ENCODE results near the gene VCL. TPM values are rescaled to one million over a fixed set of nuclear protein-coding genes. Genes with fewer than 3 reads are reported as not detected.

Gene VCL
- total RNA-seq, 4 donors from 2014 or later: 99.2 to 120 (median 106) TPM

- 21 to 31% methylated on average over 2 of the region's 2 CpGs for WGBS, 2 donors
- Histone ChIP-seq H3K9me3 (peaks cover 0 to 6% (median 0%) of the 10 kb centered on the region in 4 donors), H3K4me3 (no peak overlapping the region), H3K36me3 (peaks cover 0 to 25% (median 0%) of the 10 kb centered on the region in 3 donors), H3K4me1 (peaks cover 0 to 56% (median 12%) of the 10 kb centered on the region in 4 donors), H3K27me3 (no peaks in the 10 kb centered on the region), H3K27ac (peak overlapping the region in 2 of 4 donors; percentile 46 to 51)
- no peak for DNase-seq (ENCODE audit: low spot score in 2 of 2)
- TF ChIP-seq EP300 (IDR thresholded peaks at IDR 0.05): peak in 1 of 2 donors; percentile 41
- TF ChIP-seq POLR2A (IDR thresholded peaks at IDR 0.05): no peak
These were observed 49.4 kb downstream of the VCL start for GRCh38 chr10:74047304-74047703.

GRCh38 chr10:74047871-74048270 lies 50.0 kb downstream of the VCL start:
- 75 to 79% methylated on average over 3 of the region's 3 CpGs for WGBS, 2 donors
- no peak for DNase-seq (ENCODE audit: low spot score in 2 of 2)
- peaks cover 0 to 6% (median 0%) of the 10 kb centered on the region in 4 donors for H3K9me3 ChIP-seq
- TF ChIP-seq CTCF (IDR thresholded peaks at IDR 0.05): no peak
- no peak for TF ChIP-seq EP300 (IDR thresholded peaks at IDR 0.05)
- TF ChIP-seq POLR2A (IDR thresholded peaks at IDR 0.05): no peak
- H3K36me3 ChIP-seq: peaks cover 0 to 25% (median 0%) of the 10 kb centered on the region in 3 donors
- H3K4me3 ChIP-seq: no peak overlapping the region
- no peaks in the 10 kb centered on the region for H3K27me3 ChIP-seq
- H3K4me1 ChIP-seq: peaks cover 0 to 53% (median 12%) of the 10 kb centered on the region in 4 donors
- peak overlapping the region in 2 of 4 donors; percentile 46 to 51 for H3K27ac ChIP-seq

- Histone ChIP-seq H3K9me3 (peaks cover 0 to 6% (median 0%) of the 10 kb centered on the region in 4 donors), H3K4me1 (peaks cover 0 to 53% (median 12%) of the 10 kb centered on the region in 4 donors), H3K27me3 (no peaks in the 10 kb centered on the region), H3K4me3 (no peak overlapping the region), H3K27ac (peak overlapping the region in 1 of 4 donors; percentile 51), H3K36me3 (peaks cover 0 to 21% (median 0%) of the 10 kb centered on the region in 3 donors)
- WGBS, 2 donors: 96 to 97% methylated on average over 2 of the region's 2 CpGs
- TF ChIP-seq CTCF (IDR thresholded peaks at IDR 0.05) (no peak), EP300 (IDR thresholded peaks at IDR 0.05) (no peak), POLR2A (IDR thresholded peaks at IDR 0.05) (no peak)
- no peak for DNase-seq (ENCODE audit: low spot score in 2 of 2)
These were observed 50.5 kb downstream of the VCL start for GRCh38 chr10:74048433-74048832.

GRCh38 chr10:74049955-74050354 lies 52.0 kb downstream of the VCL start:
- Histone ChIP-seq H3K9me3 (peaks cover 0 to 6% (median 0%) of the 10 kb centered on the region in 4 donors), H3K27ac (peak overlapping the region in 1 of 4 donors; percentile 52), H3K4me1 (peaks cover 0 to 53% (median 12%) of the 10 kb centered on the region in 4 donors), H3K27me3 (no peaks in the 10 kb centered on the region), H3K4me3 (no peak overlapping the region), H3K36me3 (peaks cover 0 to 6% (median 0%) of the 10 kb centered on the region in 3 donors)
- TF ChIP-seq CTCF (IDR thresholded peaks at IDR 0.05) (no peak), POLR2A (IDR thresholded peaks at IDR 0.05) (no peak), EP300 (IDR thresholded peaks at IDR 0.05) (no peak)
- 43 to 44% methylated on average over 1 of the region's 1 CpG for WGBS, 2 donors
- no peak for DNase-seq (ENCODE audit: low spot score in 2 of 2)

- H3K27ac ChIP-seq: peak overlapping the region in 1 of 4 donors; percentile 52
- H3K4me3 ChIP-seq: no peak overlapping the region
- peaks cover 0 to 6% (median 0%) of the 10 kb centered on the region in 3 donors for H3K36me3 ChIP-seq
- H3K27me3 ChIP-seq: no peaks in the 10 kb centered on the region
- peaks cover 0 to 58% (median 13%) of the 10 kb centered on the region in 4 donors for H3K4me1 ChIP-seq
- TF ChIP-seq EP300 (IDR thresholded peaks at IDR 0.05) (no peak), CTCF (IDR thresholded peaks at IDR 0.05) (no peak)
- 57 to 76% methylated on average over 1 of the region's 1 CpG for WGBS, 2 donors
- no peak for DNase-seq (ENCODE audit: low spot score in 2 of 2)
- peaks cover 0 to 6% (median 0%) of the 10 kb centered on the region in 4 donors for H3K9me3 ChIP-seq
These were observed 52.7 kb downstream of the VCL start for GRCh38 chr10:74050653-74051052.
